Endothelial cell of umbilical vein (primary cell): ENCODE measurements around the gene HOXA3.

ENCODE experiments used
- CTCF ChIP-seq, 2 donors: IDR thresholded peaks; 1 replicate in 1 of 2; 2 replicates in 1 of 2; pipeline ENCODE4 v1.5.1; 2011; ENCODE audit warnings: low read length in 2 of 2, mild to moderate bottlenecking in 2 of 2, moderate library complexity in 2 of 2, control low read depth in 1 of 2, inconsistent platforms in 1 of 2, low read depth in 1 of 2; ENCODE audit not compliant: insufficient read depth in 1 of 2; ENCODE audit errors: extremely low read depth in 1 of 2
- EZH2 ChIP-seq: IDR thresholded peaks from 2 replicates; pipeline ENCODE4 v1.6.1; 2012; ENCODE audit warnings: borderline replicate concordance, low read depth, mild to moderate bottlenecking, moderate library complexity, low read length, inconsistent platforms; ENCODE audit not compliant: severe bottlenecking
- GATA2 ChIP-seq: IDR thresholded peaks from 2 replicates; pipeline ENCODE4 v1.7.0; 2011; ENCODE audit warnings: low read depth, mild to moderate bottlenecking, moderate library complexity, mixed read lengths, low read length; ENCODE audit not compliant: insufficient read length, insufficient read depth
- JUN ChIP-seq: IDR thresholded peaks from 2 replicates; pipeline ENCODE4 v1.6.1; 2011; ENCODE audit warnings: borderline replicate concordance, low read depth; ENCODE audit not compliant: insufficient read length, insufficient read depth
- MAX ChIP-seq: IDR thresholded peaks from 2 replicates; pipeline ENCODE4 v1.6.1; 2011; ENCODE audit not compliant: insufficient read depth, insufficient read length
- MYC ChIP-seq: IDR thresholded peaks from one replicate; pipeline ENCODE4 v1.6.1; 2011; ENCODE audit warnings: mild to moderate bottlenecking, low read depth, low read length
- POLR2A ChIP-seq: IDR thresholded peaks from 2 replicates; pipeline ENCODE4 v1.6.1; 2012; ENCODE audit warnings: low read depth, mild to moderate bottlenecking, control low read depth, low read length
- POLR2AphosphoS5 ChIP-seq: IDR thresholded peaks from 2 replicates; pipeline ENCODE4 v1.6.1; 2012; ENCODE audit warnings: low read depth, mild to moderate bottlenecking, control low read depth, low read length, moderate library complexity; ENCODE audit not compliant: insufficient read depth

GRCh38 chr7:27172315-27172774 lies 20.0 kb upstream of the HOXA3 start:
- no peak for TF ChIP-seq CTCF (IDR thresholded peaks at IDR 0.05; ENCODE audit: extremely low read depth in 1 of 2, insufficient read depth in 1 of 2, low read depth in 1 of 2, low read length in 2 of 2)
- TF ChIP-seq POLR2AphosphoS5, result no peak
- TF ChIP-seq EZH2, result no peak
- TF ChIP-seq MAX, result no peak
- TF ChIP-seq POLR2A, result no peak
- TF ChIP-seq MYC, result no peak
- TF ChIP-seq JUN, result no peak
- TF ChIP-seq GATA2, result no peak
